Suppressor macrophage (primary cell): ENCODE data around the gene DPF1.

Experiments used
- DNase-seq, 4 experiments: peaks; one replicate each; pipeline ENCODE4 v3.0.0-alpha.2; 2020 to 2022

The DPF1 gene

GRCh38 chr19:38221421-38221820, 2.6 kb downstream of the DPF1 start:
- no peak for DNase-seq

- no peak for DNase-seq
These were observed 4.8 kb downstream of the DPF1 start for GRCh38 chr19:38219221-38219620.

GRCh38 chr19:38218204-38218603, 5.8 kb downstream of the DPF1 start:
- no peak for DNase-seq

- DNase-seq, result no peak
These were observed 7.0 kb downstream of the DPF1 start for GRCh38 chr19:38216785-38217641.

GRCh38 chr19:38213911-38214625, 10.0 kb downstream of the DPF1 start:
- DNase-seq, result no peak

GRCh38 chr19:38213469-38213868, 10.6 kb downstream of the DPF1 start:
- DNase-seq, result no peak

- no peak for DNase-seq
These were observed 12.3 kb downstream of the DPF1 start for GRCh38 chr19:38211766-38212165.

GRCh38 chr19:38211151-38211591, 12.9 kb downstream of the DPF1 start:
- no peak for DNase-seq

- no peak for DNase-seq
These were observed 13.5 kb downstream of the DPF1 start for GRCh38 chr19:38210458-38210987.

GRCh38 chr19:38209671-38210457, 14.2 kb downstream of the DPF1 start:
- peak in 1 of 4 experiments; percentile 24 for DNase-seq

- no peak for DNase-seq
These were observed 14.9 kb downstream of the DPF1 start for GRCh38 chr19:38209152-38209551.

- no peak for DNase-seq
These were observed 15.5 kb downstream of the DPF1 start for GRCh38 chr19:38208571-38208970.

- DNase-seq, result no peak
These were observed 16.5 kb downstream of the DPF1 start for GRCh38 chr19:38207543-38207942.

GRCh38 chr19:38206928-38207327, 17.1 kb downstream of the DPF1 start:
- no peak for DNase-seq

- no peak for DNase-seq
These were observed 17.8 kb downstream of the DPF1 start for GRCh38 chr19:38206006-38206745.

GRCh38 chr19:38204728-38205127, 19.3 kb downstream of the DPF1 start:
- DNase-seq, result no peak

- DNase-seq, result no peak
These were observed 19.9 kb downstream of the DPF1 start for GRCh38 chr19:38204096-38204495.

GRCh38 chr19:38203197-38203596, 20.8 kb downstream of the DPF1 start:
- no peak for DNase-seq

GRCh38 chr19:38202504-38202903, 21.5 kb downstream of the DPF1 start:
- DNase-seq, result no peak

GRCh38 chr19:38201731-38202130, 22.3 kb downstream of the DPF1 start:
- no peak for DNase-seq

GRCh38 chr19:38199340-38199739, 24.7 kb downstream of the DPF1 start:
- no peak for DNase-seq
